IMR-90 (cell line): ENCODE measurements around the gene IVL. TPM values are rescaled to one million over a fixed set of nuclear protein-coding genes. Genes with fewer than 3 reads are reported as not detected.

Experiments used
- ATAC-seq: fragments of 200-7000 bp; cut with Tn5 transposase; 2 replicates; pipeline ENCODE4 v1.9.1; 2020; ENCODE audit warnings: low read depth, mild to moderate bottlenecking, moderate library complexity
- BruUV-seq: library from RNA; stranded (reverse); fragments of 400-500 nt; replicated peaks from 2 replicates; lab custom pipeline; 2021; lab: Mats Ljungman, UMichigan
- CTCF ChIA-PET: fragments of 300-600 bp; formaldehyde crosslinking; extraction: SDS; loops from one replicate; lab custom pipeline; 2021; ENCODE audit warnings: antibody characterized with exemption; lab: Yijun Ruan, JAX
- POLR2A ChIA-PET: fragments of 300-600 bp; sonication (Branson Sonifier 250); formaldehyde crosslinking; loops from one replicate; lab custom pipeline; 2022; ENCODE audit warnings: antibody characterized with exemption; ENCODE audit not compliant: unreplicated experiment; lab: Charles Lee
- DNase-seq: peaks from one replicate; pipeline ENCODE4 v3.0.0; 2013
- H2AFZ ChIP-seq: replicated peaks from 2 replicates; pipeline ENCODE3; 2013; ENCODE audit warnings: low read length, mild to moderate bottlenecking; ENCODE audit not compliant: poor library complexity
- H2AK5ac ChIP-seq: 2 replicates; pipeline ENCODE4 v1.6.1; 2013; ENCODE audit warnings: low read depth, low read length, inconsistent platforms
- H2AK9ac ChIP-seq: replicated peaks from 2 replicates; pipeline ENCODE3; 2013; ENCODE audit warnings: mild to moderate bottlenecking, low read depth, low read length, moderate library complexity; ENCODE audit not compliant: poor library complexity
- H2BK120ac ChIP-seq: 2 replicates; pipeline ENCODE4 v1.6.1; 2013; ENCODE audit warnings: low read depth, low read length, inconsistent platforms
- H2BK15ac ChIP-seq: 3 replicates; pipeline ENCODE4 v1.6.1; 2013; ENCODE audit warnings: low read depth, low read length, inconsistent platforms
- H2BK20ac ChIP-seq: 2 replicates; pipeline ENCODE4 v1.6.1; 2013; ENCODE audit warnings: low read depth, mild to moderate bottlenecking, inconsistent platforms, low read length, moderate library complexity
- H2BK5ac ChIP-seq: 2 replicates; pipeline ENCODE4 v1.6.1; 2013; ENCODE audit warnings: mild to moderate bottlenecking, low read depth, low read length, inconsistent platforms; ENCODE audit not compliant: poor library complexity, severe bottlenecking
- H3K14ac ChIP-seq: replicated peaks from 2 replicates; pipeline ENCODE4 v1.6.1; 2013; ENCODE audit warnings: low read depth, low read length, inconsistent platforms
- H3K18ac ChIP-seq: 2 replicates; pipeline ENCODE4 v1.6.1; 2013; ENCODE audit warnings: low read depth, low read length, control low read depth
- H3K23ac ChIP-seq: 2 replicates; pipeline ENCODE4 v1.6.1; 2013; ENCODE audit warnings: low read depth, low read length, inconsistent platforms
- H3K27ac ChIP-seq: 2 replicates; pipeline ENCODE4 v1.5.1; 2013; ENCODE audit warnings: mild to moderate bottlenecking, control low read depth, low read length; ENCODE audit not compliant: insufficient read depth
- H3K27me3 ChIP-seq: 2 replicates; pipeline ENCODE4 v1.6.1; 2013; ENCODE audit warnings: low read length; ENCODE audit not compliant: control insufficient read depth, insufficient read depth
- H3K36me3 ChIP-seq: 2 replicates; pipeline ENCODE4 v1.6.1; 2013; ENCODE audit warnings: low read length, mixed read lengths; ENCODE audit not compliant: control insufficient read depth, insufficient read depth
- H3K4ac ChIP-seq: 2 replicates; pipeline ENCODE4 v1.6.1; 2013; ENCODE audit warnings: low read depth, low read length, inconsistent platforms
- H3K4me1 ChIP-seq: 2 replicates; pipeline ENCODE4 v1.6.1; 2013; ENCODE audit warnings: low read length, mixed read lengths; ENCODE audit not compliant: control insufficient read depth, insufficient read depth
- H3K4me2 ChIP-seq: 2 replicates; pipeline ENCODE4 v1.6.1; 2013; ENCODE audit warnings: low read depth, mild to moderate bottlenecking, control low read depth, low read length, moderate library complexity
- H3K4me3 ChIP-seq: 2 replicates; pipeline ENCODE4 v1.5.1; 2013; ENCODE audit warnings: low read depth, mild to moderate bottlenecking, control low read depth, low read length, moderate library complexity; ENCODE audit not compliant: insufficient read depth
- H3K56ac ChIP-seq: 2 replicates; pipeline ENCODE4 v1.6.1; 2013; ENCODE audit warnings: low read length, inconsistent platforms; ENCODE audit not compliant: insufficient read depth; ENCODE audit errors: extremely low read depth
- H3K79me1 ChIP-seq, 2 experiments: 2 replicates each; pipeline ENCODE4 v1.6.1; 2013; ENCODE audit warnings: low read length in 2 of 2, inconsistent platforms in 1 of 2, low read depth in 1 of 2
- H3K9ac ChIP-seq: 2 replicates; pipeline ENCODE4 v1.6.1; 2013; ENCODE audit warnings: low read depth, low read length, control low read depth
- H3K9me1 ChIP-seq: 2 replicates; pipeline ENCODE4 v1.6.1; 2013; ENCODE audit warnings: low read length, inconsistent platforms; ENCODE audit not compliant: insufficient read depth
- H3K9me3 ChIP-seq: 2 replicates; pipeline ENCODE4 v1.6.1; 2013; ENCODE audit warnings: low read length; ENCODE audit not compliant: control insufficient read depth, insufficient read depth
- H4K20me1 ChIP-seq: 2 replicates; pipeline ENCODE4 v1.6.1; 2013; ENCODE audit warnings: low read length, inconsistent platforms; ENCODE audit not compliant: insufficient read depth
- H4K5ac ChIP-seq: 2 replicates; pipeline ENCODE4 v1.6.1; 2013; ENCODE audit warnings: mild to moderate bottlenecking, low read depth, low read length, control low read depth
- H4K8ac ChIP-seq, 2 experiments: 2 replicates each; pipeline ENCODE4 v1.6.1; 2013; ENCODE audit warnings: low read depth in 2 of 2, low read length in 2 of 2, control low read depth in 1 of 2, inconsistent platforms in 1 of 2
- H4K91ac ChIP-seq: 2 replicates; pipeline ENCODE4 v1.6.1; 2013; ENCODE audit warnings: low read depth, low read length, inconsistent platforms; ENCODE audit not compliant: insufficient read depth
- BHLHE40 ChIP-seq: fragments of 150-350 bp; IDR thresholded peaks from 2 replicates; pipeline ENCODE4 v1.6.1; 2016; ENCODE audit warnings: mild to moderate bottlenecking, low read depth, low read length
- CEBPB ChIP-seq: IDR thresholded peaks from 2 replicates; pipeline ENCODE4 v1.6.1; 2012; ENCODE audit warnings: low read depth, low read length, improper control_type of control experiment
- CHD1 ChIP-seq: IDR thresholded peaks from 2 replicates; pipeline ENCODE4 v1.6.1; 2012; ENCODE audit warnings: low read depth, low read length, improper control_type of control experiment
- FOS ChIP-seq: fragments of 150-350 bp; IDR thresholded peaks from 2 replicates; pipeline ENCODE4 v1.6.1; 2016; ENCODE audit warnings: low read depth, low read length
- MAFK ChIP-seq: IDR thresholded peaks from 2 replicates; pipeline ENCODE4 v1.6.1; 2012; ENCODE audit warnings: low read depth, low read length, improper control_type of control experiment
- MAZ ChIP-seq: IDR thresholded peaks from 2 replicates; pipeline ENCODE4 v1.6.1; 2012; ENCODE audit warnings: low read depth, mild to moderate bottlenecking, low read length, improper control_type of control experiment, moderate library complexity, borderline replicate concordance
- MXI1 ChIP-seq: IDR thresholded peaks from 2 replicates; pipeline ENCODE4 v1.6.1; 2012; ENCODE audit warnings: low read depth, mild to moderate bottlenecking, low read length, moderate library complexity, borderline replicate concordance
- NFE2L2 ChIP-seq: fragments of 150-350 bp; IDR thresholded peaks from 2 replicates; pipeline ENCODE4 v1.6.1; 2016; ENCODE audit warnings: low read depth, mild to moderate bottlenecking, low read length
- POLR2A ChIP-seq: IDR thresholded peaks from 2 replicates; pipeline ENCODE4 v1.6.1; 2012; ENCODE audit warnings: mild to moderate bottlenecking, low read depth, low read length
- RAD21 ChIP-seq: IDR thresholded peaks from 2 replicates; pipeline ENCODE4 v1.6.1; 2012; ENCODE audit warnings: low read length, improper control_type of control experiment
- RCOR1 ChIP-seq: IDR thresholded peaks from 2 replicates; pipeline ENCODE4 v1.6.1; 2012; ENCODE audit warnings: mild to moderate bottlenecking, low read length, improper control_type of control experiment; ENCODE audit not compliant: insufficient replicate concordance
- RFX5 ChIP-seq: IDR thresholded peaks from 2 replicates; pipeline ENCODE4 v1.8.0; 2012; ENCODE audit warnings: low read depth, mild to moderate bottlenecking, low read length, moderate library complexity
- SMC3 ChIP-seq: fragments of 150-350 bp; IDR thresholded peaks from 2 replicates; pipeline ENCODE4 v1.6.1; 2016; ENCODE audit warnings: low read depth, mild to moderate bottlenecking, antibody characterized with exemption, low read length, moderate library complexity
- WGBS, 2 experiments: methylation state at CpG; one replicate each; pipeline versions ENCODE4 v1.1.5 to v1.1.7; 2013; ENCODE audit warnings: missing lambda C conversion rate in 2 of 2; ENCODE audit not compliant: insufficient read length in 1 of 2; ENCODE audit errors: extremely low coverage in 2 of 2; 5-methylcytosine and 5-hydroxymethylcytosine counted together
- dilution Hi-C: fragments of 300-500 bp; cut with HindIII; formaldehyde crosslinking; loops from one replicate; pipeline ENCODE4 v1.14.3; 2018; ENCODE audit warnings: low sequenced_read_pairs; ENCODE audit not compliant: unreplicated experiment
- in situ Hi-C: fragments of 300-500 bp; cut with MboI; formaldehyde crosslinking; loops from 3 replicates; pipeline ENCODE4 v1.14.3; 2019; ENCODE audit warnings: low sequenced_read_pairs, inconsistent platforms, mixed read lengths
- intact Hi-C: fragments of 100-400 bp; cut with micrococcal nuclease; formaldehyde crosslinking; loops from 2 replicates; pipeline ENCODE4 v1.10.0; 2022
- polyA plus RNA-seq, 3 experiments: library from polyadenylated mRNA; depleted of rRNA; stranded (reverse); fragments of >200 nt; gene quantifications; 2 replicates each; pipeline ENCODE4 v1.2.3, GENCODE V29; 2012; ENCODE audit warnings: low replicate concordance in 1 of 3
- total RNA-seq: library from RNA; depleted of rRNA; stranded (reverse); fragments of >200 nt; gene quantifications from 2 replicates; pipeline ENCODE4 v1.2.3, GENCODE V29; 2012
- TF ChIP-seq, protein P1 (sequence below): conservative IDR thresholded peaks from 2 replicates; pipeline ENCODE4 v1.5.1; 2012; ENCODE audit warnings: mild to moderate bottlenecking, low read depth, low read length, improper control_type of control experiment
- TF ChIP-seq, protein P2 (sequence below): fragments of 150-350 bp; IDR thresholded peaks from 2 replicates; pipeline ENCODE4 v1.6.1; 2017; ENCODE audit warnings: mild to moderate bottlenecking, antibody characterized with exemption, low read length, low read depth
- TF ChIP-seq, protein P3 (sequence below): fragments of 150-350 bp; IDR thresholded peaks from 2 replicates; pipeline ENCODE4 v1.6.1; 2016; ENCODE audit warnings: low read depth, mild to moderate bottlenecking, low read length, moderate library complexity, borderline replicate concordance

Gene IVL
- total and polyA plus RNA-seq, 2 of the 4 experiments (the other 2 are of a cell fraction) = not detected

GRCh38 chr1:152871731-152872126 lies 36.6 kb upstream of the IVL start:
- WGBS, 2 experiments = 50% methylated on average over 5 of the region's 6 CpGs; no CpG with 5 or more reads in 1 of the 2 experiments
- dilution Hi-C loops = no loop called here
- Histone ChIP-seq H2BK120ac (no peak overlapping the region), H3K23ac (no peak overlapping the region), H2BK15ac (no peak overlapping the region), H2BK20ac (no peak overlapping the region), H3K56ac (no peak overlapping the region), H3K27ac (no peak overlapping the region), H4K20me1 (no peaks in the 10 kb centered on the region), H3K9me3 (no peaks in the 10 kb centered on the region), H3K9me1 (no peaks in the 10 kb centered on the region), H3K14ac (no peak overlapping the region), H3K9ac (no peak overlapping the region), H2BK5ac (no peak overlapping the region), H3K18ac (no peak overlapping the region), H3K4me2 (no peak overlapping the region), H4K5ac (no peak overlapping the region), H3K4me3 (no peak overlapping the region), H4K8ac (no peak overlapping the region), H3K4ac (no peak overlapping the region), H3K79me1 (no peaks in the 10 kb centered on the region), H2AK5ac (no peak overlapping the region), H3K36me3 (no peaks in the 10 kb centered on the region), H2AFZ (no peak overlapping the region), H3K27me3 (no peaks in the 10 kb centered on the region), H2AK9ac (no peak overlapping the region), H3K4me1 (no peaks in the 10 kb centered on the region), H4K91ac (no peak overlapping the region)
- in situ Hi-C loops = loop anchor here (5.0 kb wide), 1 partner anchor 356 kb away; no protein-coding TSS in a partner anchor
- POLR2A ChIA-PET = no interaction called here
- intact Hi-C loops = no loop called here
- no TSS peak for BruUV-seq
- ATAC-seq (no peak), DNase-seq (no peak)
- CTCF ChIA-PET = no interaction called here
- TF ChIP-seq MAFK (no peak), FOS (no peak), RFX5 (no peak), SMC3 (no peak), MXI1 (no peak), RCOR1 (no peak), NFE2L2 (no peak), CHD1 (no peak), POLR2A (no peak), BHLHE40 (no peak), RAD21 (no peak), CEBPB (no peak), MAZ (no peak)
- TF ChIP-seq, protein P1, sequence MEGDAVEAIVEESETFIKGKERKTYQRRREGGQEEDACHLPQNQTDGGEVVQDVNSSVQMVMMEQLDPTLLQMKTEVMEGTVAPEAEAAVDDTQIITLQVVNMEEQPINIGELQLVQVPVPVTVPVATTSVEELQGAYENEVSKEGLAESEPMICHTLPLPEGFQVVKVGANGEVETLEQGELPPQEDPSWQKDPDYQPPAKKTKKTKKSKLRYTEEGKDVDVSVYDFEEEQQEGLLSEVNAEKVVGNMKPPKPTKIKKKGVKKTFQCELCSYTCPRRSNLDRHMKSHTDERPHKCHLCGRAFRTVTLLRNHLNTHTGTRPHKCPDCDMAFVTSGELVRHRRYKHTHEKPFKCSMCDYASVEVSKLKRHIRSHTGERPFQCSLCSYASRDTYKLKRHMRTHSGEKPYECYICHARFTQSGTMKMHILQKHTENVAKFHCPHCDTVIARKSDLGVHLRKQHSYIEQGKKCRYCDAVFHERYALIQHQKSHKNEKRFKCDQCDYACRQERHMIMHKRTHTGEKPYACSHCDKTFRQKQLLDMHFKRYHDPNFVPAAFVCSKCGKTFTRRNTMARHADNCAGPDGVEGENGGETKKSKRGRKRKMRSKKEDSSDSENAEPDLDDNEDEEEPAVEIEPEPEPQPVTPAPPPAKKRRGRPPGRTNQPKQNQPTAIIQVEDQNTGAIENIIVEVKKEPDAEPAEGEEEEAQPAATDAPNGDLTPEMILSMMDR = no peak
- TF ChIP-seq, protein P2, sequence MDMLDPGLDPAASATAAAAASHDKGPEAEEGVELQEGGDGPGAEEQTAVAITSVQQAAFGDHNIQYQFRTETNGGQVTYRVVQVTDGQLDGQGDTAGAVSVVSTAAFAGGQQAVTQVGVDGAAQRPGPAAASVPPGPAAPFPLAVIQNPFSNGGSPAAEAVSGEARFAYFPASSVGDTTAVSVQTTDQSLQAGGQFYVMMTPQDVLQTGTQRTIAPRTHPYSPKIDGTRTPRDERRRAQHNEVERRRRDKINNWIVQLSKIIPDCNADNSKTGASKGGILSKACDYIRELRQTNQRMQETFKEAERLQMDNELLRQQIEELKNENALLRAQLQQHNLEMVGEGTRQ = no peak
- TF ChIP-seq, protein P3, sequence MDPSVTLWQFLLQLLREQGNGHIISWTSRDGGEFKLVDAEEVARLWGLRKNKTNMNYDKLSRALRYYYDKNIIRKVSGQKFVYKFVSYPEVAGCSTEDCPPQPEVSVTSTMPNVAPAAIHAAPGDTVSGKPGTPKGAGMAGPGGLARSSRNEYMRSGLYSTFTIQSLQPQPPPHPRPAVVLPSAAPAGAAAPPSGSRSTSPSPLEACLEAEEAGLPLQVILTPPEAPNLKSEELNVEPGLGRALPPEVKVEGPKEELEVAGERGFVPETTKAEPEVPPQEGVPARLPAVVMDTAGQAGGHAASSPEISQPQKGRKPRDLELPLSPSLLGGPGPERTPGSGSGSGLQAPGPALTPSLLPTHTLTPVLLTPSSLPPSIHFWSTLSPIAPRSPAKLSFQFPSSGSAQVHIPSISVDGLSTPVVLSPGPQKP = no peak
